ENCODE results near the gene DGKI. TPM values are rescaled to one million over a fixed set of nuclear protein-coding genes. Genes with fewer than 3 reads are reported as not detected.

DGKI gene
- total RNA-seq, 1 donor from 2014 or later, result 2.2 TPM

- Mint-ChIP-seq H3K4me1 (no peaks in the 10 kb centered on the region), H3K36me3 (ENCODE audit: low read depth) (peaks cover 23% of the 10 kb centered on the region), H3K27me3 (ENCODE audit: low read depth) (no peaks in the 10 kb centered on the region), H3K4me3 (no peak overlapping the region), H3K9me3 (peaks cover 3% of the 10 kb centered on the region), H3K27ac (ENCODE audit: unreplicated experiment) (no peak overlapping the region)
- no peak for TF ChIP-seq CTCF (conservative IDR thresholded peaks at IDR 0.05)
- no peak for DNase-seq (ENCODE audit: low read depth, low spot score)
Observed at GRCh38 chr7:137860542-137860941, 13.8 kb upstream of the DGKI start.

GRCh38 chr7:137853053-137853452 is 6.3 kb upstream of the DGKI start:
- H3K9me3 Mint-ChIP-seq, result no peaks in the 10 kb centered on the region
- H3K27me3 Mint-ChIP-seq (ENCODE audit: low read depth), result peaks cover 16% of the 10 kb centered on the region
- no peak for DNase-seq (ENCODE audit: low read depth, low spot score)
- peaks cover 2% of the 10 kb centered on the region for H3K36me3 Mint-ChIP-seq (ENCODE audit: low read depth)
- H3K27ac Mint-ChIP-seq (ENCODE audit: unreplicated experiment), result no peak overlapping the region
- no peak overlapping the region for H3K4me3 Mint-ChIP-seq
- no peaks in the 10 kb centered on the region for H3K4me1 Mint-ChIP-seq
- no peak for TF ChIP-seq CTCF (conservative IDR thresholded peaks at IDR 0.05)

- Mint-ChIP-seq H3K27me3 (ENCODE audit: low read depth) (peaks cover 26% of the 10 kb centered on the region), H3K36me3 (ENCODE audit: low read depth) (peaks cover 2% of the 10 kb centered on the region), H3K4me1 (no peaks in the 10 kb centered on the region), H3K4me3 (no peak overlapping the region), H3K27ac (ENCODE audit: unreplicated experiment) (no peak overlapping the region), H3K9me3 (no peaks in the 10 kb centered on the region)
- DNase-seq (ENCODE audit: low read depth, low spot score), result no peak
- no peak for TF ChIP-seq CTCF (conservative IDR thresholded peaks at IDR 0.05)
Observed at GRCh38 chr7:137852108-137852507, 5.3 kb upstream of the DGKI start.

- H3K4me1 Mint-ChIP-seq, result no peaks in the 10 kb centered on the region
- no peak overlapping the region for H3K27ac Mint-ChIP-seq (ENCODE audit: unreplicated experiment)
- H3K4me3 Mint-ChIP-seq, result no peak overlapping the region
- H3K27me3 Mint-ChIP-seq (ENCODE audit: low read depth), result peaks cover 30% of the 10 kb centered on the region
- peaks cover 2% of the 10 kb centered on the region for H3K36me3 Mint-ChIP-seq (ENCODE audit: low read depth)
- H3K9me3 Mint-ChIP-seq, result no peaks in the 10 kb centered on the region
- no peak for TF ChIP-seq CTCF (conservative IDR thresholded peaks at IDR 0.05)
- DNase-seq (ENCODE audit: low read depth, low spot score), result no peak
Observed at GRCh38 chr7:137850972-137851945, 4.5 kb upstream of the DGKI start.

GRCh38 chr7:137850571-137850970 is 3.8 kb upstream of the DGKI start:
- Mint-ChIP-seq H3K36me3 (ENCODE audit: low read depth) (peaks cover 2% of the 10 kb centered on the region), H3K9me3 (no peaks in the 10 kb centered on the region), H3K27me3 (ENCODE audit: low read depth) (peaks cover 37% of the 10 kb centered on the region), H3K4me3 (no peak overlapping the region), H3K27ac (ENCODE audit: unreplicated experiment) (no peak overlapping the region), H3K4me1 (peaks cover 6% of the 10 kb centered on the region)
- no peak for DNase-seq (ENCODE audit: low read depth, low spot score)
- no peak for TF ChIP-seq CTCF (conservative IDR thresholded peaks at IDR 0.05)

All from neural crest cell (in vitro differentiated cells).